ENCODE measurements around the gene MUC4.

Gene MUC4

GRCh38 chr3:195811756-195812155 lies at the start of gene MUC4:
MUC4 (minus strand) TSS chr3:195811929; CDS start chr3:195811817, 112 bp downstream.
- no peak for DNase-seq

GRCh38 chr3:195860456-195860855 lies 48.7 kb upstream of the MUC4 start:
- peak in 1 of 2 experiments; percentile 53 for DNase-seq

GRCh38 chr3:195859846-195860411 lies 48.2 kb upstream of the MUC4 start:
- DNase-seq: no peak

- peak; percentile 55 to 56 for DNase-seq
Observed at GRCh38 chr3:195859061-195859845, 47.5 kb upstream of the MUC4 start.

- no peak for DNase-seq
Observed at GRCh38 chr3:195856410-195857084, 44.8 kb upstream of the MUC4 start.

GRCh38 chr3:195855471-195856409 lies 44.0 kb upstream of the MUC4 start:
- DNase-seq: no peak

GRCh38 chr3:195854628-195855294 lies 43.0 kb upstream of the MUC4 start:
- DNase-seq: no peak

- DNase-seq: no peak
Observed at GRCh38 chr3:195853996-195854395, 42.3 kb upstream of the MUC4 start.

- DNase-seq: no peak
Observed at GRCh38 chr3:195853036-195853435, 41.3 kb upstream of the MUC4 start.

GRCh38 chr3:195850857-195851543 lies 39.3 kb upstream of the MUC4 start:
- peak; percentile 71 to 87 for DNase-seq

GRCh38 chr3:195849322-195850074 lies 37.8 kb upstream of the MUC4 start:
- DNase-seq: no peak

- no peak for DNase-seq
Observed at GRCh38 chr3:195847055-195847950, 35.6 kb upstream of the MUC4 start.

- no peak for DNase-seq
Observed at GRCh38 chr3:195845483-195845882, 33.8 kb upstream of the MUC4 start.

- no peak for DNase-seq
Observed at GRCh38 chr3:195844671-195845218, 33.0 kb upstream of the MUC4 start.

- DNase-seq: no peak
Observed at GRCh38 chr3:195839260-195840010, 27.7 kb upstream of the MUC4 start.

- no peak for DNase-seq
Observed at GRCh38 chr3:195838714-195839113, 27.0 kb upstream of the MUC4 start.

GRCh38 chr3:195836476-195837135 lies 24.9 kb upstream of the MUC4 start:
- DNase-seq: no peak

GRCh38 chr3:195835791-195836190 lies 24.1 kb upstream of the MUC4 start:
- DNase-seq: no peak
